ENCODE data around the gene FOXE3.
"Not testable (repeated sequence)": the region's sequence is repeated elsewhere in the genome, so short reads cannot be mapped to it uniquely, and the experiment has no call there.

Gene FOXE3

GRCh38 chr1:47450606-47451005 is 34.5 kb downstream of the FOXE3 start:
- no peak overlapping the region for H3K4me3 ChIP-seq (ENCODE audit: low read depth, low read length)
- TF ChIP-seq, protein P1, sequence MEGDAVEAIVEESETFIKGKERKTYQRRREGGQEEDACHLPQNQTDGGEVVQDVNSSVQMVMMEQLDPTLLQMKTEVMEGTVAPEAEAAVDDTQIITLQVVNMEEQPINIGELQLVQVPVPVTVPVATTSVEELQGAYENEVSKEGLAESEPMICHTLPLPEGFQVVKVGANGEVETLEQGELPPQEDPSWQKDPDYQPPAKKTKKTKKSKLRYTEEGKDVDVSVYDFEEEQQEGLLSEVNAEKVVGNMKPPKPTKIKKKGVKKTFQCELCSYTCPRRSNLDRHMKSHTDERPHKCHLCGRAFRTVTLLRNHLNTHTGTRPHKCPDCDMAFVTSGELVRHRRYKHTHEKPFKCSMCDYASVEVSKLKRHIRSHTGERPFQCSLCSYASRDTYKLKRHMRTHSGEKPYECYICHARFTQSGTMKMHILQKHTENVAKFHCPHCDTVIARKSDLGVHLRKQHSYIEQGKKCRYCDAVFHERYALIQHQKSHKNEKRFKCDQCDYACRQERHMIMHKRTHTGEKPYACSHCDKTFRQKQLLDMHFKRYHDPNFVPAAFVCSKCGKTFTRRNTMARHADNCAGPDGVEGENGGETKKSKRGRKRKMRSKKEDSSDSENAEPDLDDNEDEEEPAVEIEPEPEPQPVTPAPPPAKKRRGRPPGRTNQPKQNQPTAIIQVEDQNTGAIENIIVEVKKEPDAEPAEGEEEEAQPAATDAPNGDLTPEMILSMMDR (IDR thresholded peaks at IDR 0.05; ENCODE audit: low read depth, low read length): no peak

DNA sequence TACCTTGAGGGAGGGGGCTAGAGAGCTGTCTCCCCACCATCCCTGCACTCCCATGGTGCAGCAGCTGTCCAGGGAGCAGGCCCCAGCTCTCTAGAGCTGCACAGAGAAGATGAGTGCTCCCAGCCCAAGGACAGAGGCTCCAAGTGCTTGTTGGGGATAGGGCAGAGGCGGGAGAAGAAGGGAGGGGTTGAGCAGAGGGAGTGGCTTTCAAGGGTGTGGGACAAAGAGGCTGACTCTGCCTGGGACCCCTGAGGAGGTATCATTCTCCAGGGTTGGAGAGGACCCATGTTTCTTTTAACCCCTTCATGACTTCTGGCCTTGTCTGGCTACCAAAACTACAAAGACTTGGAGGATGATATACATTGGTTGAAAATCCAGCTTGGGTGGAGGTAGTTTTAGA is 36.3 kb downstream of the FOXE3 start:
- no peak overlapping the region for H3K4me3 ChIP-seq (ENCODE audit: low read depth, low read length)
- TF ChIP-seq, protein P1 (IDR thresholded peaks at IDR 0.05; ENCODE audit: low read depth, low read length): no peak

- not testable (repeated sequence) for H3K4me3 ChIP-seq (ENCODE audit: low read depth, low read length)
Observed at GRCh38 chr1:47453910-47454309, 37.8 kb downstream of the FOXE3 start.

DNA sequence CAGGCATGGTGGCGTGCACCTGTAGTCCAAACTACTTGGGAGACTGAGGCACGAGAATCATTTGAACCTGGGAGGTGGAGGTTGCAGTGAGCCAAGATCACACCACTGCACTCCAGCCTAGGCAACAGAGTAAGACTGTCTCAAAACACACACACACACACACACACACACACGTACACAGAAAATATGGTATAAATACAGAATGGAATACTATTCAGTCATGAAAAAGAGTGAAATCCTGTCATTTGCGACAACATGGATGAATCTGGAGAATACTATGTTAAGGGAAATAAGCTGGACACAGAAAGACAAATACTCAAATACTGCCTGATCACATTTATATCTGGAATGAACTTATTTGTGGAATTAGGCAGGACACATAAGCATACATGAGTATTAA is 40.2 kb downstream of the FOXE3 start:
- no peak overlapping the region for H3K4me3 ChIP-seq (ENCODE audit: low read depth, low read length)
- TF ChIP-seq, protein P1 (IDR thresholded peaks at IDR 0.05; ENCODE audit: low read depth, low read length): no peak

- H3K4me3 ChIP-seq (ENCODE audit: low read depth, low read length): not testable (repeated sequence)
Observed at GRCh38 chr1:47457547-47457946, 41.5 kb downstream of the FOXE3 start.

DNA sequence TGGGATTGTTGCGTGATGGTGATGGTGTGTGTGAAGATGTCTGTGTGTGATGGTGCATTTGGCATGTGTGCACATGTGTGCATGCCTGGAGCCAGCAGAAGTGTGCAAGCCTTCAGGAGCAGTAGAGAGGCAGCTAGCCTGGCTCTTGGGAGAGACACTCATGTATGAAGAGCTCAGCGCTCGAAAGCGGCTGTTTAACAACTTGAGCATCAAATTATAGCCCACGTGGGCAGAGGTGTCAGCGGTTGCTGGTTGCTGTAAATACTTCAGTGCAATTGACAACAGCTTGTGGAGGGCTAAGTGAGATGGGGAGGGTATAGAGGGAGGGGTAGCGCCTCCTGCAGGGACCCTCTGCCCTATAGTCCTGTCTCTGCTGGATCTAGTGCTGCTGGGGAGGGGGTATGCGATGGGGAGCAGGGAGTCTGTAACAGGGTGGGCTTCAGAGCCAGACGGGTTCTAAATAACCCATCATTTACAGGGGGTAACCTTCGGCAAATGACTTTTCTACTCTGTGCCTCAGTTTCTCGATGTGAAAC is 43.2 kb downstream of the FOXE3 start:
- no peak overlapping the region for H3K4me3 ChIP-seq (ENCODE audit: low read depth, low read length)
- TF ChIP-seq, protein P1 (IDR thresholded peaks at IDR 0.05; ENCODE audit: low read depth, low read length): no peak

GRCh38 chr1:47460040-47460439 is 44.0 kb downstream of the FOXE3 start:
- TF ChIP-seq, protein P1 (IDR thresholded peaks at IDR 0.05; ENCODE audit: low read depth, low read length): no peak

GRCh38 chr1:47460456-47460855 is 44.4 kb downstream of the FOXE3 start:
- TF ChIP-seq, protein P1 (IDR thresholded peaks at IDR 0.05; ENCODE audit: low read depth, low read length): no peak
- H3K4me3 ChIP-seq (ENCODE audit: low read depth, low read length): no peak overlapping the region

More at GRCh38 chr1:47460040-47460439, 44.0 kb downstream of the FOXE3 start:
- H3K4me3 ChIP-seq (ENCODE audit: low read depth, low read length): no peak overlapping the region
